RWPE2 (cell line): Measurements from ENCODE around the gene FNBP1L.

Experiments
- ATAC-seq: fragments of 200-7000 bp; cut with Tn5 transposase; 3 replicates; pipeline ENCODE4 v1.9.1; 2021; ENCODE audit warnings: low read depth
- DNase-seq: peaks from one replicate; pipeline ENCODE4 v3.0.0-alpha.2; 2020; ENCODE audit warnings: low spot score
- H3K27ac ChIP-seq: fragments of 450-650 bp; 2 replicates; pipeline ENCODE4 v1.5.1; 2017; ENCODE audit warnings: mild to moderate bottlenecking; ENCODE audit not compliant: poor library complexity, severe bottlenecking
- H3K27me3 ChIP-seq: fragments of 250-450 bp; sonication (Bioruptor Pico); 2 replicates; pipeline ENCODE4 v1.5.1; 2021; ENCODE audit warnings: mild to moderate bottlenecking, moderate library complexity; ENCODE audit not compliant: insufficient read depth, poor library complexity, severe bottlenecking
- H3K36me3 ChIP-seq: fragments of 250-450 bp; sonication (Bioruptor Pico); 2 replicates; pipeline ENCODE4 v1.5.1; 2020; ENCODE audit warnings: low read depth, mild to moderate bottlenecking, moderate library complexity
- H3K4me1 ChIP-seq: fragments of 250-450 bp; sonication (Bioruptor Pico); 2 replicates; pipeline ENCODE4 v1.5.1; 2021; ENCODE audit warnings: mild to moderate bottlenecking, moderate library complexity; ENCODE audit not compliant: insufficient read depth, poor library complexity, severe bottlenecking
- H3K4me3 ChIP-seq: fragments of 250-450 bp; sonication (Bioruptor Pico); 2 replicates; pipeline ENCODE4 v1.5.1; 2021; ENCODE audit warnings: mild to moderate bottlenecking, moderate library complexity; ENCODE audit not compliant: severe bottlenecking
- H3K9me3 ChIP-seq: fragments of 250-450 bp; sonication (Bioruptor Pico); 2 replicates; pipeline ENCODE4 v1.5.1; 2021; ENCODE audit warnings: mild to moderate bottlenecking, moderate library complexity; ENCODE audit not compliant: severe bottlenecking
- CTCF ChIP-seq: fragments of 450-650 bp; IDR thresholded peaks from one replicate; pipeline ENCODE4 v1.5.1; 2017; ENCODE audit warnings: mild to moderate bottlenecking, moderate library complexity; ENCODE audit not compliant: poor library complexity, severe bottlenecking

Gene FNBP1L

GRCh38 chr1:93559045-93559444 lies 111.1 kb downstream of the FNBP1L start:
- ATAC-seq (no peak), DNase-seq (no peak)
- H3K4me3 ChIP-seq = no peak overlapping the region
- H3K36me3 ChIP-seq = peaks cover 53% of the 10 kb centered on the region
- no peaks in the 10 kb centered on the region for H3K9me3 ChIP-seq
- H3K27ac ChIP-seq = no peak overlapping the region
- no peak for TF ChIP-seq CTCF
- no peaks in the 10 kb centered on the region for H3K27me3 ChIP-seq
- peaks cover 11% of the 10 kb centered on the region for H3K4me1 ChIP-seq

- Histone ChIP-seq H3K36me3 (peaks cover 59% of the 10 kb centered on the region), H3K27ac (no peak overlapping the region), H3K9me3 (no peaks in the 10 kb centered on the region), H3K4me3 (no peak overlapping the region), H3K4me1 (peaks cover 5% of the 10 kb centered on the region), H3K27me3 (no peaks in the 10 kb centered on the region)
- 0 out of 3 replicates have a peak, but pooled peaks have one; percentile 5 for ATAC-seq
- no peak for TF ChIP-seq CTCF
- no peak for DNase-seq
These were observed 111.8 kb downstream of the FNBP1L start for GRCh38 chr1:93559695-93560094.

GRCh38 chr1:93565496-93566206 lies 117.7 kb downstream of the FNBP1L start:
- H3K4me3 ChIP-seq = no peak overlapping the region
- H3K27me3 ChIP-seq = no peaks in the 10 kb centered on the region
- no peak for TF ChIP-seq CTCF
- H3K4me1 ChIP-seq = no peaks in the 10 kb centered on the region
- H3K9me3 ChIP-seq = no peaks in the 10 kb centered on the region
- ATAC-seq = no peak
- no peak for DNase-seq
- H3K27ac ChIP-seq = no peak overlapping the region
- H3K36me3 ChIP-seq = peaks cover 97% of the 10 kb centered on the region

GRCh38 chr1:93566227-93566626 lies 118.3 kb downstream of the FNBP1L start:
- no peaks in the 10 kb centered on the region for H3K27me3 ChIP-seq
- TF ChIP-seq CTCF = no peak
- H3K27ac ChIP-seq = no peak overlapping the region
- no peaks in the 10 kb centered on the region for H3K9me3 ChIP-seq
- DNase-seq (no peak), ATAC-seq (no peak)
- no peaks in the 10 kb centered on the region for H3K4me1 ChIP-seq
- no peak overlapping the region for H3K4me3 ChIP-seq
- peaks cover 97% of the 10 kb centered on the region for H3K36me3 ChIP-seq

- no peak overlapping the region for H3K4me3 ChIP-seq
- DNase-seq = no peak
- H3K4me1 ChIP-seq = no peaks in the 10 kb centered on the region
- no peak for TF ChIP-seq CTCF
- peak; percentile 68 for ATAC-seq
- H3K36me3 ChIP-seq = peaks cover 97% of the 10 kb centered on the region
- no peaks in the 10 kb centered on the region for H3K9me3 ChIP-seq
- peak overlapping the region; percentile 31 for H3K27ac ChIP-seq
- H3K27me3 ChIP-seq = no peaks in the 10 kb centered on the region
These were observed 119.5 kb downstream of the FNBP1L start for GRCh38 chr1:93567255-93567918.
